ENCODE results near the gene VPS26C.

The VPS26C gene

DNA sequence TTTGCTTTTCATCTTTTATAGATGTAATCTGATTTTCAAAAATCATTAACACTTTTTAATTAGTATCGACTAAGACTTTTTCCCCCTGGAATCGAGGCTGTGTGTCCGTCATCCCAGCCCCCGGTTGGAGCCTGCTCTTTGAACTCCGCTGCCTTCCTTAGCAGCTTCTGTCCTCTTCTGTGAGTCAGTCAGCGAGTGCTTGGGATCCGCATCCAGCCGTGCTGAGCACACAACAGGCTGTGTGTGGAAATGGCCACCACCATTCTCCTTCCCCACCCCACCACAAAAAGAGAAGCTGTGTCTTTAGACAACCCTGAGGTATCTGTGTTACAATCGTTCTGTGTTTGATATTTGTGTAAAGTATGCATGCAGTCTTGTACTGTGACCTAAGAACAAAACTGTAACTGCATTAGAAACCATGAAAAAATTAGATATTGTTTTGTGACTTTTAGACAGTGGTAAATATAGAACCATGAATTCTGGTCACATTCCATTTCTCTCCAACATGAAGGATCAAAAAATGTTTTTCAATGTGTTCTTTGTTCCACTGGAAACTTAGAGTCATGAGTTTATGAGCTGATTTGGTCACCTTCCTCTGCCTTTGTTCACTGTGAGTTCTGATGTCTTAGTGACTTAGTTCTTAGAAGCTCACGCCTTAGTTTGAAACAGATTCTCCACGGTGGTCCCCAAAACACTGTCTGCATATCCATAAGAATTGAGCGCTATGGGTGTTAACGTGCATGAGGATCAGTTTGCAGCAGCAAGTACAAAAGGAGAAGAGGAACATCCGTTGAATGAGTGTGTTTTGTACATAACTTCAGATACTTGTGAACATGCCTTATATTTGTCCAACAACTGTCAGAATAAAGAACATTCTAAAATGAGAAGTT, 64.7 kb downstream of the VPS26C start:
- no peak for DNase-seq (ENCODE audit: low spot score)

DNA sequence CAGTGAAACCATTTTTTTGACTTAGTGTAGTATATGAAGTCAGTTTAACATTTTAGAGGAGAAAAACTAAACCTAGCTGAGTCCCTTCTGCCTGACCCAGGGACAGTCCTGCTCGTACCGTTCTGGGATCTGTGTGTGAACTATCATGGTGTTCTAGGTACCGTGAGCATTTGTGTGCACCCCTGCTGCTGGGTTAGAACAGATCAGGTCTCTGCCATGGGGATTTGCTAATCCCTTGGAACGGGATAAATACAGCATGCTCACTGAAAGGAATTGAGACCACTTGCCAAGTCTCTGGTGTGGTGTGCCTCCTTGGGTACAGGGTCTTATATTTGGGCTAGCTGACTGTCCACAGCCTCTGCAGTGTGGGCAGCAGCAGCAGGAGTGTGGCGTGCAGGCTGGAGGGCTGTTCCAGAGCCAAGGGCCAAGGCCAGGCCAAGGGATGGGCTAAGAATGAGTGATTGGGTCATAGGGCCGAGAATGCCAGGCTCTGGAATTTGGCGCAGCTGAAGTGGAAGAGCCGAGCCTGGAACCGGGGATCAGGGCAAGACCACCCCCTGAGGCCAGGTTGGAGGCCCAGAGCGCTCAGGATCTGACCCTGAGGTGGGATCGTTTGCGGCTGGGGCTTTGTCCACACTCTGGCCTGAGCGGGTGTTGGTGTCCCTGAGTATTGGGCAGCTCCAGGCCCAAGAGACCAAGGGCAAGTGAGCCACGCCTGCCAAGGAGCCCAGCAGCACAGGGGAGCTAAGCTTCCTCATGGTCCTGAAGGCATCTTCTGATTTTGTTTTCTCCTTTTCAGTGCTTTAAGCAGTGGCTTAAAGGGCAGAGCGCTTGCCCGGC, 66.3 kb downstream of the VPS26C start:
- DNase-seq (ENCODE audit: low spot score): no peak

DNA sequence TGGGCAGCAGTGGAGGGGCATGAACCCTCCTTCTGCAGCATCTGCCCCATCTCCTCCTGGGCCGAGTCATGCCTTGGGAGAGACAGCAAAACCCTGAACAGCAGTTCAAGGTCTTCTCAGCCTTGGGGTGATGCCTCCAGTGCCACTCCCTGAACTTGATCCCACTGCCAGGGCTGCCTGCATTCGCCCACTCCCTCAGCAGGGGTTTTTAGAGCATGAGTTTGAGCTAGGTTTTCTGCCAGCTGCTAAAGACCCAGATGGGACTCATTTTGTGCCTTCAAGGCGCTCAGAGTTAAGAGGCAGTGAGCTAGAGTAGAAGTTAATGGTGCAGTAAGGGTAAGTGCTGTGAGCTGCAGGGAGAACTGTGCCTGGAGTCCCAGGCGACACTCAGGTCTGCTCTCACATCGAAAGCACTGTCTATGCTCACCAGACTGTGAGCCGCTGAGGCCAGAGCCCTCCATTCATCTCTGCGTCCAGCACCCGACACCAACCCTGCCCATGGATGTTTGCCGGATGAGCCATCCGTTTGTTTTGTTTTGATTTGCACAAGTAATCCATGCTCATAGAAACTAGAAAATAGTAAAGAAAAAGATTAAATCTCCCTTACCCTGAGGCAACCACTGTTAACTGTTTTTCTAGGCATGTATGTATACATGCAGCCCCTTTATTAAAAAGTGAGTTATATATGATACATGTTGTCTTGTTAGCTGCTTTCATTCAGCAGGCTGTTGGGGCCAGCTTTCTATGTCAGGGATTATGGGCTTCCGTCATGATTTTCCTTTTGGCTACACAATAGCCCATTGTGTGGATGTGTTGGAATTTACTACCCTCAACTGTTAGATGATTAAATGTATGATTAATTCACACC, 67.8 kb downstream of the VPS26C start:
- DNase-seq (ENCODE audit: low spot score): no peak

DNA sequence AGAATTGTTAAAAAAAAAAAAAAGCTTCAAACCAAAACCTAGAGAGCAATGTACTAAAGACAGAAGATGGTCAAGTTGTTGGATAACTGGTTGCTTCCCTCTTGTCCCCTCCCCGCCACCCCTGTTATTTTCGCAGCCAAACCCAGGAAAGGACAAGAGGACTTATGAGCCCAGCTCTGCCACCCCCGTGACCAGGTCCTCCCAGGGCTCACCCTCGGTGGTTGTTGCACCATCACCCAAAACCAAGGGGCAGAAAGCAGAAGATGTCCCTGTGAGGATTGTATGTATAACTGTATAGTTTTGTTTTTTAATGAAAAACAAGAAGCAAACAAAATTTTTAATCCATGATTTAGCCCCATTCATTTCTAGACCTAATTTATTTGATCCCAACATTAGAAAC, 69.4 kb downstream of the VPS26C start:
- no peak for DNase-seq (ENCODE audit: low spot score)

DNA sequence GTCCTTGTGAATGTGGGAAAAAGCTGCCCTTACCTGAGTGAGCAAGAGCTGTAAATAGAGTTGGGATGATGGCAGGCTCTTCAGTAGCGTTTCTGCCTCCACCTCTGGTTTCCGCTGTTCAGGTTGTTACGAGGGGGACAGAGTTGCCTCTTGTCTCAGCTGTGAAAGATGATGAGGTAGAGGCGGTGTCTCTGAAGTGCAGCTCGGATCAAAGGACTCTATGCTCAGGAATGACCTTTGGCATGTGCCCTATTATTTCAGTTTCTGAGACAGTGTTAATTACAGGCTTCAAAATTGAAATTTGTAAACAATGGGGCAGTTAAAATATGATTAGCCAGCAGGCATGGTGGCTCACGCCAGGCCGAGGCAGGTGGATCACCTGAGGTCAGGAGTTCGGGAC, 70.3 kb downstream of the VPS26C start:
- DNase-seq (ENCODE audit: low spot score): no peak

DNA sequence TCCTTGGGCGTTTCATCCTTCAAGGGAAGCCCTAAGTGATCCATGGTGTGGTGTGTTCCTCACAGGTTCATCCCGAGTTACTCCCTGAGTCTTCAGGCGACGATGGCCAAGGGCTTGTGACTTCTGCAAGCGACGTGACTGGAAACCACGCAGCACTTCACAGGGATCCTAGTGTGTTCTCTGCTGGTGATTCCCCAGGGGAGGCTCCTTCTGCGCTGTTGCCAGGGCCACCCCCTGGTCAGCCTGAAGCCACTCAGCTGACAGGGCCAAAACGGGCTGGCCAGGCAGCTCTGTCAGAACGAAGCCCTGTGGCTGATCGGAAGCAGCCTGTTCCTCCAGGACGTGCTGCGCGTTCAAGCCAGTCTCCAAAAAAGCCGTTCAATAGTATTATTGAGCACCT, 71.5 kb downstream of the VPS26C start:
- no peak for DNase-seq (ENCODE audit: low spot score)

DNA sequence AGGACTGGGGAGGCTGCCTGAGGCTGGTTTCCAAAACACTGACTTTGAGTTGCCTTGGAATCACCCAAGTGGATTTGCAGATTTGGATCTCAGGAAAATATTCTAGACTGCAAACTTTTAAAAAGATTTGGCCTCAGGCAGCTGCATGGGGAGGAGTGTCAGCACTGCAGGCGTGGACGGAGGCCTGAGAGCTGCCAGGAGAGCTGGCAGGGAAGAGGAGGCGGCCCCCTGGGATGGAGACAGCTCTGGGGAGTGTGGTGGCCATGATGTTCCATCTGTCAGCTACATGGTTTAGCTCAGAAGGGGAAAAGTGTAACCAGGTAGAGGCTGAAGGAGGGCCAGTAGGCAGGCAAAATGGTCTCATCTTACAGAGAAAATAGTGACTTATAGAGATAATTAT, 72.1 kb downstream of the VPS26C start:
- DNase-seq (ENCODE audit: low spot score): no peak

DNA sequence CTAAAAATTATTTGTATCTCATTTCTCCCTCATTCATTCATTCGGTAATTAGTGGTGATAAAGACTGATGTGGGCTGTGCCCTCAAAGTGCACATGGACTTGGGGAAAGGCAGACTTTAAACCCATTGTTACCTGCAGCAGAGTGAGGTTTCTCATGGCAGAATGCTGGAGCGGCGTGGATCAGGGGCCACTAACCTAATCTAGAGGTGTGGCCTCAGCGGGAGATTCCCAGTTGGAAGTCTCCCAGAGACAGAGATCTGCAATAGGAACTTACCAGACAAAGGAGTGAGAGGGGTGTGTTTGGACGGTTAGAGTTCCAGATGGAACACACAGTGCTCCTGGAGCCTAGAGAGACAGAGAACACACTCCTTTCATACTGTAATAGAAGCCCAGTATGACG, 73.5 kb downstream of the VPS26C start:
- no peak for DNase-seq (ENCODE audit: low spot score)

DNA sequence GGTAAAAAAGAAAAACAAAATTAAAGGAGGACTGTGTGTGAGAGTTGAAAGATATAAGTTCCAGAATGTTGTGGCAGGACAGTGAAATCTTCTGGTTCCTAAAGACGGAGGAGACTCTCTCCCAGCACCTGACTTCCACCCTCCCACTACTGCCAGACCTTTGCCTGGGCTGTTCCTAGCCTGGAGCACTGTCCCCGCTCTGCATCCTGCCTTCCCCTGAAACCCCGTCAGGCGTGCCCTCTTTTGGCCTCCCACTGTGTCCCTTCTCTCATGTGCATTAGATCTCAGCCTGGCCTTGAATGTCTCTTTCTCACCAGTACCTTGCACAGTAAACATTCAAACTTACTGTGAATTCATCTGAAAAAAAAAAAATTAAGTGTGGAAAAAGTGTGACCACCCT, 74.1 kb downstream of the VPS26C start:
- DNase-seq (ENCODE audit: low spot score): no peak

DNA sequence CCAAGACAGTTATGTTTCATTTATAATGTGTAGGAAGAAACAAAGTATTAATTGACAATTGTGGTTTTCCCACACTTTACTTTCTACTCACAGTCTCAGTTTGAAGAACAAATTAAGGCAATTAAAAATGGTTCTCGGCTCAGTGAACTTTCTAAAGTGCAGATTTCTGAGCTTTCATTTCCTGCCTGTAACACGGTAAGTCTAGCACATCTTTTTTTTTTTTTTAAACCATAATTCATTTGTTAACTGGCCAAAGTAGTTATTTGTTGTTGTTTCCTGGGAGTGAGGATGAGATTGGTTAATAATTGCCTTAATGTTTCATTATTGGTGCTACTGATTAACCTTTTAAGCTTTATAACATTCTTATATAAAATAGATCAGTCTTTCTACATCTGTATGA, 75.1 kb downstream of the VPS26C start:
- no peak for DNase-seq (ENCODE audit: low spot score)

DNA sequence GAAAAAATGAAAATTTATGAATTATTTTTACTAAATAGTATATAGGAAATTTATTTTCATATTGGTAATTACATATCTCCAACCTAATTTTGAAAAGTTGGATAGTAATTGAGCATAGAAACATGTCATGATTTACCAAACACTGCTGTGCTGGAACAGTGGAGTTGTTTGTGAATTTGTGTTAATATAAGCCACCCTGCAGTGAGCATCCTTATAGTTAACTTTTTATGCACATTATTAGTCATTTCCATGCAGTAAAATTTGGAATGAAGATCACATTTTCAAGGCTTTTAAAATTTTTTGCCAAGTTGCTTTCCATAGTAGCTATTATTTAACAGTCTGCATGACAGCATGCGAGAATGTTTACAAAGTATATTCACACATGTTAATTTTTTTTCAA, 78.3 kb downstream of the VPS26C start:
- no peak for DNase-seq (ENCODE audit: low spot score)

DNA sequence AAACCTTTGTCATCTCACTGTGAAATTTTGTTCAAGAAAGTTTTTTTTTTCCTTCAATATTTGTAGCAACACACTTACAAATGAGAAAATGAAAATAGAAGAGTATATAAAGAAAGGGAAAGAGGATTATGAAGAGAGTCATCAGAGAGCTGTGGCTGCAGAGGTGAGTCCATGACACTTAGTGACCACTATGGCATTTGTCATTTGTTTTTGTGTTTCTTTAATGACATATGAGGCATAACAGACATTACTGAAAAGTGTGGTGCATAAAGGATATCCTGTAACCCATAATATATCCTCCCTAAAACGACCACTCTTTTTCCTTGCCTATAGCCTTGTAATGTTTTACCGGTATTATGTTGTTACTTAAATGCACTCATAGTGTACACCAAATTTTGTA, 80.2 kb downstream of the VPS26C start:
- DNase-seq (ENCODE audit: low spot score): no peak

DNA sequence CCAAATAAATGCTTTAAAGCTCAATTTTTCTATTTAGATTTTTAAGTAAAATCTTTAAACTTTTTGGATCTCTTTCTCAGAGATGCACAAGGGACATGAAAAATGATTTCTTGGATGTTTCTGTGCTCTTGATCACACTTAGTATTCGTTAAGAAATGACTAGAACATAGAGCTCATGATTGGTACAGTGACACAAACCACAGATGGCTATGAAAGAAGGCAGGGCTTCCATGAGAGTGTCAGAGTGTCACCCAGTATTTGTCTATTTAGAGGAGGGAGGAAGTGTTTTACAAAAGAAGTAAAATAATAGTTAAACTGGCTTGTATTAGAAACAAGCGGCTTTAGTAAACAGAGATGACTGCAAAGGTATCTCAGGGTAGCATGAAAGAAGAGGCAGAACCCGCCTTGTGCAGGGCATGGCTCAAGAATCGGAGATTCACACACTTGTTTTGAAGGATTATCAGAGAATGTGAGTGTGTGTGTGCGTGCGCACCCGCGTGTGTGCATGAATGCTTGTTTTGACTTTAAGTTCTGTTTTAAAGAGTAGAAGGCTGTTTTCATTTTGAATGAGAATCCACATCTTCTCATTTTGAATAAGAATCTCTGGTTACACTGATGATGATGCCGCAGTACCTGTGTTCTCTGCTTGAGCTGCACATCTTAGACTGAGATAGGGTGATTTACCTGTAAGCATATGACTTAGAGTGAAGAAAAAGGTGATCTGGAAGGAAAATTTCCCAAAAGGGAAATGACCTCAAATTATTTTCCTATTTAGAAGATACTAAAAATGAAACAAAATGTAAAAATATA, 82.1 kb downstream of the VPS26C start:
- no peak for DNase-seq (ENCODE audit: low spot score)

DNA sequence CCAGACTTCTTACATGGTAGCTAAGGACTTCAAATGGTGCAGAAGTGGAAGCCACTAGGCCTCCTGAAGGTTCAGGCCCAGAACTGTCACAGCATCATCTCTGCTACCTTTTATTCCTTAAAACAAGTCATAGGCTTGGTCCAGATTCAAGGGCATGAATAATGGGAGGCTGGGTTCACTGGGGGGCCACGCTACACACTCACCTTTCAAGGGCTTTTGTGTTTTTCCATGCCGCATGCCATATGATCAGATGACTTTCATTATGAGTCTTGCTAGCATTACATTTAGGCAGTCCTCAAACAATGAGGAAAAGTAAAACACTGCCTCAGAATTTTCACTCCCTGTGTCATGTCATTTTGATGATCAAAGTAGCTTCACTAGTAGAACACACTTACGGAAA, 83.4 kb downstream of the VPS26C start:
- DNase-seq (ENCODE audit: low spot score): no peak

DNA sequence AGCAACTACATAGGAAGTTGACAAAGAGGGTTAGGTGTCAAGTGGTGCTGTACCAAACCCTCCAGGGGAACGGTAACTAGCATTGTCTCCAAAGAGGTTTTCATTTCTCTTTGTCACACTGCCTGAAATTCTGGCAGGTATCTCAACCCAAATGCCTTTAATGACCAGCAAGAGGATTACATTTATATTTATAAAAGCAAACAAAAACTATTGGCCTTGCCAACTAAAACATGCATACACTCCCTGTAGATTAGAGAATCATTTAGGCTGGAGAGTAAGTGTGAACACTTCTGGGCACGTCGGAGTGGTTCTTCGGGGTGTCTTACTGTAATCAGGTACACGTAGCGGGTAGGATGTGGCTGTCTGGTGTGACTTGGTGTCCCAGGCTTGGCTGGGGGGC, 84.9 kb downstream of the VPS26C start:
- no peak for DNase-seq (ENCODE audit: low spot score)

DNA sequence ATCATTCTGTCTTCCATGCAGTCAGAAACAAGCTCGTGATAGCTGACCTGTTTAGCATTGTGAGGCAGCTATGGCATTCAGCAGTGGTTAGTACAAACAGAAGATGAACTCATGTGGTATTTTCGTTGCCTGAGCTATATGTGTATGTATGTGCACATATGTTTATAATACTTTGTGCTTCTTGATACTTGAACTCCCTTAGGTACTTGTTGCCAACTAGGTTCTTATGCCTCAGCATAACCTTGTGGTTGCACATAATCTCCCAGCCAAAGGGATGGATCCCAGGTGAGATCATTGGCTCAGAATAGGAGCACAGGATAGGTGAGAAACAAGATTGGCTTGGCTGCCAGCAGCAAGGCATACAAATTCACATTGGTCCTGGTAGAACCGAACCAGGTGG, 86.1 kb downstream of the VPS26C start:
- DNase-seq (ENCODE audit: low spot score): no peak

DNA sequence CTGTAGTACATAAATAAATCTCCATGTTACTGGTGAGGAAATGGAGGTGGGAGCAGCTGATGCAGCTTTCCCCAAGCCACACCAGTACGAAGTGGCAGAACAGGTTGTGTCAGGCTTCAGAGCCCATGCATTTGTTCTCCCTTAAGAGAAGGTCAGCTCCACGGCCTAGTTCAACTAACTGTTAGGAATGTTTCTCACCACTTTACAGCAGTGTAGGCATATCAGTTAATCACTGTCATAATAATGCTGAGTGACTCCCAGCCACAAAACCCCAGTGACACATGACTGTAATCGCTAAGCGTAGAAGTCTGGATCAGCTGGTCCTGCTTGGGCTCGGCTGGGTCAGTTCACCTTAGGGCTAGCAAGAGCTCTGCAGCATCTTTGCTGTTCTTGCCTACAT, 90.4 kb downstream of the VPS26C start:
- no peak for DNase-seq (ENCODE audit: low spot score)
